ENCODE measurements around the gene FBXL15.

DNA sequence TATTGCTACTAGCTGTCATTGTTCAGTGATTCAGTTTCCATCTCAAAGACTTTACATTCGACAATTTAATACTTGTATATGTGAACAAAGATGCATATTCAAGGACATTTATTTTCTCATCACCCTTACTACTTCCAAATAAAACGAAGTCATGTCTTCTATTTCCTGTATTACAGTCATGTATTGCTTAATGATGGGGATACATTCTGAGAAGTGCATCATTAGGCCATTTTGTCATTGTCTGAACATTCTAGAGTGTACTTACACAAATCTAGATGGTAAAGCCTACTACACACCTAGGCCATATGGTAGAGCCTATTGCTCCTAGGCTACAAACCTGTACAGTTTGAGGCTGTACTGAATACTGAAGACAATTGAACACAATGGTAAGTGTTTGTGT, 24.2 kb downstream of the FBXL15 start:
- no peak for TF ChIP-seq POLR2AphosphoS5 (IDR thresholded peaks at IDR 0.05; ENCODE audit: low read depth, low read length)
- TF ChIP-seq, protein P1, sequence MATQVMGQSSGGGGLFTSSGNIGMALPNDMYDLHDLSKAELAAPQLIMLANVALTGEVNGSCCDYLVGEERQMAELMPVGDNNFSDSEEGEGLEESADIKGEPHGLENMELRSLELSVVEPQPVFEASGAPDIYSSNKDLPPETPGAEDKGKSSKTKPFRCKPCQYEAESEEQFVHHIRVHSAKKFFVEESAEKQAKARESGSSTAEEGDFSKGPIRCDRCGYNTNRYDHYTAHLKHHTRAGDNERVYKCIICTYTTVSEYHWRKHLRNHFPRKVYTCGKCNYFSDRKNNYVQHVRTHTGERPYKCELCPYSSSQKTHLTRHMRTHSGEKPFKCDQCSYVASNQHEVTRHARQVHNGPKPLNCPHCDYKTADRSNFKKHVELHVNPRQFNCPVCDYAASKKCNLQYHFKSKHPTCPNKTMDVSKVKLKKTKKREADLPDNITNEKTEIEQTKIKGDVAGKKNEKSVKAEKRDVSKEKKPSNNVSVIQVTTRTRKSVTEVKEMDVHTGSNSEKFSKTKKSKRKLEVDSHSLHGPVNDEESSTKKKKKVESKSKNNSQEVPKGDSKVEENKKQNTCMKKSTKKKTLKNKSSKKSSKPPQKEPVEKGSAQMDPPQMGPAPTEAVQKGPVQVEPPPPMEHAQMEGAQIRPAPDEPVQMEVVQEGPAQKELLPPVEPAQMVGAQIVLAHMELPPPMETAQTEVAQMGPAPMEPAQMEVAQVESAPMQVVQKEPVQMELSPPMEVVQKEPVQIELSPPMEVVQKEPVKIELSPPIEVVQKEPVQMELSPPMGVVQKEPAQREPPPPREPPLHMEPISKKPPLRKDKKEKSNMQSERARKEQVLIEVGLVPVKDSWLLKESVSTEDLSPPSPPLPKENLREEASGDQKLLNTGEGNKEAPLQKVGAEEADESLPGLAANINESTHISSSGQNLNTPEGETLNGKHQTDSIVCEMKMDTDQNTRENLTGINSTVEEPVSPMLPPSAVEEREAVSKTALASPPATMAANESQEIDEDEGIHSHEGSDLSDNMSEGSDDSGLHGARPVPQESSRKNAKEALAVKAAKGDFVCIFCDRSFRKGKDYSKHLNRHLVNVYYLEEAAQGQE (IDR thresholded peaks at IDR 0.05; ENCODE audit: insufficient read depth in 1 of 2, low read depth in 2 of 2, low read length in 2 of 2) = no peak
- TF ChIP-seq SIN3A (IDR thresholded peaks at IDR 0.05; ENCODE audit: borderline replicate concordance, insufficient read depth, low read length) = no peak
- no peak for TF ChIP-seq TAF1 (IDR thresholded peaks at IDR 0.05; ENCODE audit: borderline replicate concordance, insufficient read depth, low read length)

Measured in PFSK-1 (cell line).